ENCODE data around the gene RGS6. TPM values are rescaled to one million over a fixed set of nuclear protein-coding genes. Genes with fewer than 3 reads are reported as not detected.

RGS6 gene
- total and polyA plus RNA-seq, 2 of the 4 experiments (the other 2 are of a cell fraction) = not detected

GRCh38 chr14:72611506-72611905, 679.3 kb downstream of the RGS6 start:
- Histone ChIP-seq H2BK120ac (ENCODE audit: low read depth, low read length) (peak overlapping the region; percentile 100), H3K23ac (ENCODE audit: low read depth, low read length) (0 out of 2 replicates have a peak overlapping the region, but pooled peaks have one; percentile 3), H3K56ac (ENCODE audit: extremely low read depth, insufficient read depth, low read length) (no peak overlapping the region), H2AFZ (replicated peaks; ENCODE audit: low read length, poor library complexity) (no peak overlapping the region), H2BK5ac (ENCODE audit: low read depth, low read length, poor library complexity, severe bottlenecking) (no peak overlapping the region), H4K91ac (ENCODE audit: insufficient read depth, low read depth, low read length) (peak overlapping the region; percentile 100), H3K27me3 (ENCODE audit: control insufficient read depth, insufficient read depth, low read length) (no peaks in the 10 kb centered on the region), H4K8ac (ENCODE audit: low read depth in 2 of 2, low read length in 2 of 2) (peak overlapping the region in 1 of 2 experiments; percentile 43; a peak in 2 of 4 replicates), H3K9me3 (ENCODE audit: control insufficient read depth, insufficient read depth, low read length) (no peaks in the 10 kb centered on the region), H2BK20ac (ENCODE audit: low read depth, low read length) (peak overlapping the region; percentile 85), H3K79me1 (ENCODE audit: low read depth in 1 of 2, low read length in 2 of 2) (peaks cover 0 to 31% of the 10 kb centered on the region in 2 experiments; a peak in 2 of 4 replicates), H3K4me2 (ENCODE audit: low read depth, low read length) (no peak overlapping the region), H3K4ac (ENCODE audit: low read depth, low read length) (peak overlapping the region; percentile 100), H2BK15ac (ENCODE audit: low read depth, low read length) (peak overlapping the region; percentile 87; the same call in 2 of the 3 replicates), H3K4me3 (ENCODE audit: insufficient read depth, low read depth, low read length) (no peak overlapping the region), H3K18ac (ENCODE audit: low read depth, low read length) (no peak overlapping the region), H3K14ac (replicated peaks; ENCODE audit: low read depth, low read length) (peak overlapping the region; percentile 29; the same call in 1 of the 2 replicates), H3K9ac (ENCODE audit: low read depth, low read length) (no peak overlapping the region), H4K20me1 (ENCODE audit: insufficient read depth, low read length) (no peaks in the 10 kb centered on the region), H3K27ac (ENCODE audit: insufficient read depth, low read length) (no peak overlapping the region), H3K9me1 (ENCODE audit: insufficient read depth, low read length) (peaks cover 47% of the 10 kb centered on the region), H2AK9ac (replicated peaks; ENCODE audit: low read depth, low read length, poor library complexity) (peak overlapping the region; percentile 21), H3K36me3 (ENCODE audit: control insufficient read depth, insufficient read depth, low read length) (no peaks in the 10 kb centered on the region), H3K4me1 (ENCODE audit: control insufficient read depth, insufficient read depth, low read length) (peaks cover 49% of the 10 kb centered on the region), H4K5ac (ENCODE audit: low read depth, low read length) (no peak overlapping the region), H2AK5ac (ENCODE audit: low read depth, low read length) (peak overlapping the region; percentile 99)
- dilution Hi-C loops (cut with HindIII; ENCODE audit: low sequenced_read_pairs, unreplicated experiment) = no loop called here
- DNase-seq (no peak), ATAC-seq (ENCODE audit: low read depth) (no peak)
- no TSS peak for BruUV-seq (replicated peaks)
- 92% methylated on average over 2 of the region's 4 CpGs; no CpG with 5 or more reads in 1 of the 2 experiments for WGBS, 2 experiments (ENCODE audit: extremely low coverage in 2 of 2, insufficient read length in 1 of 2)
- in situ Hi-C loops (cut with MboI; ENCODE audit: low sequenced_read_pairs) = no loop called here
- CTCF ChIA-PET = no interaction called here
- POLR2A ChIA-PET (ENCODE audit: unreplicated experiment) = no interaction called here
- TF ChIP-seq MAZ (IDR thresholded peaks at IDR 0.05; ENCODE audit: borderline replicate concordance, low read depth, low read length) = no peak
- intact Hi-C loops (cut with micrococcal nuclease) = no loop called here
